H1 (cell line): ENCODE data around the gene RAB11B. TPM values are rescaled to one million over a fixed set of nuclear protein-coding genes. Genes with fewer than 3 reads are reported as not detected.

ENCODE experiments used
- ATF3 ChIP-seq: IDR thresholded peaks from 2 replicates; pipeline ENCODE4 v1.6.1; 2011; ENCODE audit warnings: low read depth, mild to moderate bottlenecking, low read length; ENCODE audit not compliant: insufficient read depth
- CHD1 ChIP-seq: IDR thresholded peaks from 2 replicates; pipeline ENCODE4 v1.6.1; 2012; ENCODE audit warnings: low read depth, low read length, improper control_type of control experiment
- CREB1 ChIP-seq: IDR thresholded peaks from 2 replicates; pipeline ENCODE4 v1.6.1; 2012; ENCODE audit warnings: inconsistent platforms
- CTBP2 ChIP-seq: IDR thresholded peaks from 2 replicates; pipeline ENCODE4 v1.7.0; 2011; ENCODE audit warnings: borderline replicate concordance, mild to moderate bottlenecking, moderate library complexity, mixed read lengths, low read length; ENCODE audit not compliant: insufficient read depth, insufficient read length
- EP300 ChIP-seq, 2 experiments: IDR thresholded peaks; 1 replicate in 1 of 2; 2 replicates in 1 of 2; pipeline ENCODE4 v1.6.1; 2011 to 2012; ENCODE audit warnings: low read depth in 2 of 2, low read length in 2 of 2, mild to moderate bottlenecking in 2 of 2, borderline replicate concordance in 1 of 2, inconsistent platforms in 1 of 2, moderate library complexity in 1 of 2
- HDAC6 ChIP-seq: IDR thresholded peaks from one replicate; pipeline ENCODE4 v1.7.1; 2012; ENCODE audit warnings: low read depth, mild to moderate bottlenecking, inconsistent platforms, low read length, moderate library complexity
- JUND ChIP-seq: IDR thresholded peaks from 2 replicates; pipeline ENCODE4 v1.6.1; 2011; ENCODE audit warnings: mild to moderate bottlenecking, improper control_type of control experiment, low read length
- NANOG ChIP-seq: IDR thresholded peaks from 2 replicates; pipeline ENCODE4 v1.6.1; 2011; ENCODE audit warnings: low read length, low read depth, mild to moderate bottlenecking, inconsistent platforms; ENCODE audit not compliant: insufficient read depth, poor library complexity, severe bottlenecking
- PHF8 ChIP-seq: fragments of 200-600 bp; sonication (generic); conservative IDR thresholded peaks from 2 replicates; pipeline ENCODE4 v1.7.1; 2012; ENCODE audit warnings: low read depth, mild to moderate bottlenecking, inconsistent platforms, low read length, moderate library complexity
- POLR2A ChIP-seq, 2 experiments: IDR thresholded peaks; 1 replicate in 1 of 2; 2 replicates in 1 of 2; pipeline ENCODE4 v1.6.1; 2011; ENCODE audit warnings: low read depth in 2 of 2, low read length in 2 of 2, mild to moderate bottlenecking in 2 of 2; ENCODE audit errors: control extremely low read depth in 1 of 2
- POLR2AphosphoS5 ChIP-seq: IDR thresholded peaks from 2 replicates; pipeline ENCODE4 v1.6.1; 2011; ENCODE audit warnings: low read depth, low read length
- RBBP5 ChIP-seq: IDR thresholded peaks from 2 replicates; pipeline ENCODE4 v1.7.1; 2012; ENCODE audit warnings: low read depth, mild to moderate bottlenecking, inconsistent platforms, low read length, moderate library complexity, borderline replicate concordance
- SIN3A ChIP-seq, 2 experiments: IDR thresholded peaks in 1 of 2; conservative IDR thresholded peaks in 1 of 2; 2 replicates each; pipeline ENCODE4 v1.6.1; 2011 to 2012; ENCODE audit warnings: low read length in 2 of 2, improper control_type of control experiment in 1 of 2, low read depth in 1 of 2, mild to moderate bottlenecking in 1 of 2
- SP2 ChIP-seq: IDR thresholded peaks from 2 replicates; pipeline ENCODE4 v1.6.1; 2012; ENCODE audit warnings: mild to moderate bottlenecking, low read length, inconsistent platforms
- SP4 ChIP-seq: IDR thresholded peaks from 2 replicates; pipeline ENCODE4 v1.6.1; 2012; ENCODE audit warnings: low read length, inconsistent platforms
- SUZ12 ChIP-seq: fragments of 200-600 bp; sonication (generic); IDR thresholded peaks from 2 replicates; pipeline ENCODE4 v1.6.1; 2012; ENCODE audit warnings: mild to moderate bottlenecking, inconsistent platforms, low read length, moderate library complexity, mixed read lengths
- TEAD4 ChIP-seq: IDR thresholded peaks from 2 replicates; pipeline ENCODE4 v1.6.1; 2012; ENCODE audit warnings: low read depth, low read length, inconsistent platforms, mixed read lengths
- YY1 ChIP-seq: IDR thresholded peaks from 2 replicates; pipeline ENCODE4 v1.6.1; 2011; ENCODE audit warnings: low read depth, mild to moderate bottlenecking, low read length
- ZNF274 ChIP-seq: IDR thresholded peaks from 2 replicates; pipeline ENCODE4 v1.7.0; 2012; ENCODE audit warnings: low read length, borderline replicate concordance; ENCODE audit errors: extremely low read depth
- polyA plus RNA-seq, 7 experiments: library from polyadenylated mRNA; depleted of rRNA in 3 of 7; stranded (reverse) in 5 of 7; unstranded in 2 of 7; fragments of >200 nt in 5 of 7; fragments of 200-250 nt in 2 of 7; gene quantifications; 1 replicate in 5 of 7; 2 replicates in 1 of 7; 4 replicates in 1 of 7; pipeline versions ENCODE4 v1.2.1 to v1.2.3, GENCODE V29; 2011 to 2013; ENCODE audit warnings: missing spikeins in 2 of 7, mixed read lengths in 2 of 7
- total RNA-seq: library from RNA; stranded (reverse); fragmentation: NEBNext Ultra II Directional; extraction: Animal tissue kit (Norgen Biotek cat#: 25700); gene quantifications from 2 replicates; pipeline ENCODE4 v1.2.1, GENCODE V29; 2021
- TF ChIP-seq, protein P1 (sequence below): IDR thresholded peaks from 2 replicates; pipeline ENCODE4 v1.6.1; 2012; ENCODE audit warnings: inconsistent platforms
- TF ChIP-seq, protein P2 (sequence below): IDR thresholded peaks from 2 replicates; pipeline ENCODE4 v1.6.1; 2012; ENCODE audit warnings: low read length, inconsistent platforms

RAB11B gene
- total and polyA plus RNA-seq, 2 of the 8 experiments (the other 6 are each of a cell fraction or from before 2014, with no cell fraction given): 50.2 to 85.8 TPM

DNA sequence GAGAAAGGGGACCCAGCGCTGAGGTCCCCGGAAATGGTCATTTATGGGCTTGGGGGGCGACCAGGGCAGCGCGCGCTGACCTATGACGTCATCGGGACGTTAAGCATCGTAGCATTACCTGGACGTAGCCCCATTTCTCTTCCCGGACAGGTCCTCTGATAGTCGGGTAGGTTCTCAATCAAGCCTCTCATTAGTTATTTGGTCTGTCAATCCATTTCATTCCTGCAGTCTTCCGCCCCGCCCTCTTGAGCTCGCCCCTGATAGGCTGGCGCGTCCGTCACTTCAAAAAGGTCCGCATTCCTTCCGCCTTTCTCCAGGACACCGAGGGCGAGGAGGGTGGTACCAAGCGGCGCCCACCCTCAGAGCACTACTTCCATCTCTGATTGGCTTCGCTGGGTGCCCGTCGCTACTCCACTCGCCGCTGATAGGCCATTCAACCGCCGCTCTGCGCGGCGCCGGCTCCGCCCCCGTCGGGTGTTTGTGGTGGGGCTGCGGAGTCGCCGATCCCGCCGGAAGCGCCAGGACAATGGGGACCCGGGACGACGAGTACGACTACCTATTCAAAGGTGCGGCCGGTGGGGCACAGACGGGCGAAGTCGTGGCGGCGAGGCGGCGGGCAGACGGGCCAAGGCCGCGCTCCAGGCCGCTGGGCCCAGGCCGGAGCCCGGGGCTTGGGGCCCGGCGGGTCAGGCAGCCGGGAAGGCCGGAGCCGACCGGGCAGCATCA is at the start of gene RAB11B (continued):
- peak; percentile 93 for TF ChIP-seq SP2
- peak; percentile 57 to 86 for TF ChIP-seq POLR2A (IDR thresholded peaks at IDR 0.05; ENCODE audit: control extremely low read depth in 1 of 2, low read depth in 2 of 2, low read length in 2 of 2)
- peak; percentile 96 for TF ChIP-seq PHF8
- peak; percentile 56 for TF ChIP-seq NANOG
- TF ChIP-seq, protein P1, sequence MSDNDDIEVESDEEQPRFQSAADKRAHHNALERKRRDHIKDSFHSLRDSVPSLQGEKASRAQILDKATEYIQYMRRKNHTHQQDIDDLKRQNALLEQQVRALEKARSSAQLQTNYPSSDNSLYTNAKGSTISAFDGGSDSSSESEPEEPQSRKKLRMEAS: peak; percentile 21; the same call in 1 of the 2 replicates
- TF ChIP-seq ATF3: peak; percentile 36; the same call in 1 of the 2 replicates
- TF ChIP-seq EP300 (IDR thresholded peaks at IDR 0.05; ENCODE audit: borderline replicate concordance in 1 of 2, low read depth in 2 of 2, low read length in 2 of 2): peak in 1 of 2 experiments; percentile 41; a peak in 1 of 3 replicates
- no peak for TF ChIP-seq HDAC6
- peak; percentile 41; the same call in 1 of the 2 replicates for TF ChIP-seq YY1
- TF ChIP-seq, protein P2, sequence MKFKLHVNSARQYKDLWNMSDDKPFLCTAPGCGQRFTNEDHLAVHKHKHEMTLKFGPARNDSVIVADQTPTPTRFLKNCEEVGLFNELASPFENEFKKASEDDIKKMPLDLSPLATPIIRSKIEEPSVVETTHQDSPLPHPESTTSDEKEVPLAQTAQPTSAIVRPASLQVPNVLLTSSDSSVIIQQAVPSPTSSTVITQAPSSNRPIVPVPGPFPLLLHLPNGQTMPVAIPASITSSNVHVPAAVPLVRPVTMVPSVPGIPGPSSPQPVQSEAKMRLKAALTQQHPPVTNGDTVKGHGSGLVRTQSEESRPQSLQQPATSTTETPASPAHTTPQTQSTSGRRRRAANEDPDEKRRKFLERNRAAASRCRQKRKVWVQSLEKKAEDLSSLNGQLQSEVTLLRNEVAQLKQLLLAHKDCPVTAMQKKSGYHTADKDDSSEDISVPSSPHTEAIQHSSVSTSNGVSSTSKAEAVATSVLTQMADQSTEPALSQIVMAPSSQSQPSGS: peak; percentile 89
- TF ChIP-seq CREB1: peak; percentile 99
- TF ChIP-seq SIN3A (conservative IDR thresholded peaks at IDR 0.05 in 1 of 2, IDR thresholded peaks at IDR 0.05 in 1 of 2; ENCODE audit: low read depth in 1 of 2, low read length in 2 of 2): 0 out of 4 replicates have a peak, but pooled peaks of 1 of the 2 experiments have one; percentile 41
- TF ChIP-seq JUND: peak; percentile 100
- TF ChIP-seq CHD1: peak; percentile 63; the same call in 1 of the 2 replicates
- no peak for TF ChIP-seq SUZ12
- peak; percentile 85 for TF ChIP-seq TEAD4
- peak; percentile 92 for TF ChIP-seq POLR2AphosphoS5
- no peak for TF ChIP-seq ZNF274
- peak; percentile 85; the same call in 1 of the 2 replicates for TF ChIP-seq SP4
- no peak for TF ChIP-seq CTBP2
- no peak for TF ChIP-seq RBBP5
